HepG2 (cell line): ENCODE results near the gene TMEM167B. TPM values are rescaled to one million over a fixed set of nuclear protein-coding genes. Genes with fewer than 3 reads are reported as not detected.
A peak's percentile ranks its signal among the peaks of the same experiment; 100 is the strongest.

Source experiments
- ATAC-seq: fragments of 200-7000 bp; cut with Tn5 transposase; 3 replicates; pipeline ENCODE4 v1.9.1; 2020; ENCODE audit warnings: mild to moderate bottlenecking, moderate library complexity
- BruUV-seq: library from RNA; stranded (reverse); fragments of 400-500 nt; replicated peaks from 2 replicates; lab custom pipeline; 2021; lab: Mats Ljungman, UMichigan
- CTCF ChIA-PET: fragments of 300-600 bp; formaldehyde crosslinking; extraction: SDS; loops from one replicate; lab custom pipeline; 2021; ENCODE audit warnings: low total read pairs, inconsistent platforms, low intra/inter-chr PET ratio; lab: Yijun Ruan, JAX
- POLR2A ChIA-PET: fragments of 350-600 bp; sonication (Branson Sonifier 250); formaldehyde crosslinking; loops from one replicate; lab custom pipeline; 2020; ENCODE audit warnings: antibody characterized with exemption, inconsistent platforms; lab: Yijun Ruan, JAX
- DNase-seq: peaks from one replicate; pipeline ENCODE4 v3.0.0-alpha.2; 2015; ENCODE audit warnings: low spot score
- FAIRE-seq: peaks from 3 replicates; lab custom pipeline; 2011; peaks lifted over from hg19 to GRCh38; lab: Jason Lieb, UNC
- H2AFZ ChIP-seq: one replicate; pipeline ENCODE4 v1.6.1; 2011; ENCODE audit warnings: low read length, inconsistent platforms
- H3K27ac ChIP-seq: fragments of 300-600 bp; 3 replicates; pipeline ENCODE4 v1.8.0; 2011; ENCODE audit warnings: mixed run types, mild to moderate bottlenecking, mixed read lengths, low read length, inconsistent platforms; ENCODE audit not compliant: insufficient read depth; ENCODE audit errors: extremely low read length
- H3K27me3 ChIP-seq, 2 experiments: fragments of 200-600 bp in 1 of 2; 2 replicates in 1 of 2; 3 replicates in 1 of 2; pipeline versions ENCODE4 v1.6.0 to v1.8.0; 2011; ENCODE audit warnings: low read length in 2 of 2, mild to moderate bottlenecking in 2 of 2, moderate library complexity in 2 of 2, inconsistent platforms in 1 of 2; ENCODE audit not compliant: insufficient read depth in 2 of 2, control insufficient read depth in 1 of 2
- H3K36me3 ChIP-seq, 2 experiments: fragments of 200-600 bp in 1 of 2; replicated peaks in 1 of 2; 2 replicates in 1 of 2; 3 replicates in 1 of 2; pipeline versions ENCODE4 v1.5.1 to v1.8.0; 2011; ENCODE audit warnings: low read length in 2 of 2, inconsistent platforms in 1 of 2; ENCODE audit not compliant: insufficient read depth in 2 of 2, control insufficient read depth in 1 of 2
- H3K4me1 ChIP-seq: 2 replicates; pipeline ENCODE4 v1.5.1; 2012; ENCODE audit warnings: low read length, inconsistent platforms; ENCODE audit not compliant: insufficient read depth
- H3K4me2 ChIP-seq: 2 replicates; pipeline ENCODE4 v1.6.0; 2011; ENCODE audit warnings: low read depth, low read length, inconsistent platforms
- H3K4me3 ChIP-seq, 3 experiments: fragments of 200-600 bp in 1 of 3; sonication (generic), shearing (Covaris generic) in 1 of 3; replicated peaks in 1 of 3; 2 replicates each; pipeline ENCODE4 v1.5.1; 2011 to 2016; ENCODE audit warnings: low read length in 3 of 3, inconsistent platforms in 2 of 3, low read depth in 2 of 3, mild to moderate bottlenecking in 2 of 3, control low read depth in 1 of 3, mixed read lengths in 1 of 3; ENCODE audit not compliant: insufficient read depth in 1 of 3
- H3K79me2 ChIP-seq: one replicate; pipeline ENCODE4 v1.6.1; 2011; ENCODE audit warnings: low read length, inconsistent platforms; ENCODE audit not compliant: insufficient read depth
- H3K9ac ChIP-seq: 2 replicates; pipeline ENCODE4 v1.6.0; 2011; ENCODE audit warnings: mild to moderate bottlenecking, low read depth, low read length, inconsistent platforms; ENCODE audit not compliant: insufficient read depth
- H3K9me3 ChIP-seq: 2 replicates; pipeline ENCODE4 v1.5.1; 2012; ENCODE audit warnings: mild to moderate bottlenecking, low read length
- H4K20me1 ChIP-seq: 2 replicates; pipeline ENCODE4 v1.6.0; 2011; ENCODE audit warnings: inconsistent platforms, mild to moderate bottlenecking, low read length, moderate library complexity; ENCODE audit not compliant: insufficient read depth
- CSRNP1 ChIP-seq: sonication (generic); formaldehyde crosslinking; IDR thresholded peaks from 2 replicates; pipeline ENCODE4 v1.8.1; 2023; ENCODE audit warnings: mild to moderate bottlenecking, missing genetic modification reagents
- HNRNPLL ChIP-seq: fragments of 200-400 bp; formaldehyde crosslinking; IDR thresholded peaks from 2 replicates; pipeline ENCODE4 v1.6.1; 2017; ENCODE audit warnings: mild to moderate bottlenecking, low read depth, low read length; ENCODE audit not compliant: poor library complexity, severe bottlenecking
- MAFK ChIP-seq, 2 experiments: IDR thresholded peaks in 1 of 2; conservative IDR thresholded peaks in 1 of 2; 2 replicates each; pipeline ENCODE4 v1.6.1; 2011; ENCODE audit warnings: improper control_type of control experiment in 2 of 2, low read length in 2 of 2
- MTF2 ChIP-seq: sonication (generic); formaldehyde crosslinking; IDR thresholded peaks from 2 replicates; pipeline ENCODE4 v1.5.0; 2020; ENCODE audit warnings: missing genetic modification reagents, borderline replicate concordance
- ZFP1 ChIP-seq: IDR thresholded peaks from 2 replicates; pipeline ENCODE4 v1.6.1; 2016
- ZNF549 ChIP-seq: sonication (generic); formaldehyde crosslinking; IDR thresholded peaks from 2 replicates; pipeline ENCODE4 v1.5.0; 2020; ENCODE audit warnings: missing genetic modification reagents
- WGBS: methylation state at CpG from one replicate; pipeline ENCODE4 v1.1.6; 2017; ENCODE audit warnings: low lambda C conversion rate; 5-methylcytosine and 5-hydroxymethylcytosine counted together
- in situ Hi-C: cut with HindIII; loops from 2 replicates; pipeline ENCODE4 v1.10.0; 2017; ENCODE audit warnings: low pct_unique_long_range_greater_than_20kb; ENCODE audit not compliant: extremely low pct_ligation_motif_present
- intact Hi-C: fragments of 100-400 bp; cut with micrococcal nuclease; formaldehyde crosslinking; loops from one replicate; pipeline ENCODE4 v1.10.0; 2022; ENCODE audit not compliant: unreplicated experiment
- polyA plus RNA-seq, 8 experiments: library from polyadenylated mRNA; depleted of rRNA in 3 of 8; stranded (reverse) in 7 of 8; unstranded in 1 of 8; fragments of >200 nt; fragmentation: Illumina TruSeq in 4 of 8; extraction: Trizol in 4 of 8; gene quantifications; 2 replicates each; pipeline versions ENCODE4 v1.2.1 to v1.2.3, GENCODE V29; 2011 to 2016; ENCODE audit warnings: low read depth in 4 of 8, missing spikeins in 1 of 8, mixed read lengths in 1 of 8; ENCODE audit not compliant: insufficient read depth in 1 of 8
- total RNA-seq, 5 experiments: library from RNA; depleted of rRNA; stranded (reverse); fragments of >200 nt; fragmentation: Illumina TruSeq; extraction: Trizol; gene quantifications; 2 replicates each; pipeline ENCODE4 v1.2.3, GENCODE V29; 2016; ENCODE audit warnings: low read depth in 1 of 5

TMEM167B gene
- total and polyA plus RNA-seq, 2 of the 13 experiments (the other 11 are each of a cell fraction or from before 2014, with no cell fraction given) = 9.5 to 22.4 TPM

- in situ Hi-C loops = no loop called here
- no peak within 1 kb of the TSS for H3K27ac ChIP-seq
Measured at GRCh38 chr1:109113590-109114341, 23.2 kb downstream of the TMEM167B start, which contains the start of gene ELAPOR1. TSS of gene ELAPOR1 (plus strand) at chr1:109114115. CDS start at chr1:109114184, 69 bp downstream.

GRCh38 chr1:109114342-109114674, 23.7 kb downstream of the TMEM167B start:
- H3K4me1 ChIP-seq = peaks cover 43% of the 10 kb centered on the region
- no peak for TF ChIP-seq CSRNP1
- TF ChIP-seq MAFK (conservative IDR thresholded peaks at IDR 0.05 in 1 of 2, IDR thresholded peaks at IDR 0.05 in 1 of 2; ENCODE audit: low read length in 2 of 2) = 0 out of 4 replicates have a peak, but pooled peaks have one; percentile 1 to 13
- FAIRE-seq (no peak), DNase-seq (no peak), ATAC-seq (no peak)
- in situ Hi-C loops (no loop called here), intact Hi-C loops (loop anchor here (5.0 to 10.0 kb wide), 2 partner anchors 78 to 150 kb away; partner anchors contain the start of gene CLCC1)
- peak overlapping the region; percentile 32 for H3K4me2 ChIP-seq
- H3K4me3 ChIP-seq = peak overlapping the region in 1 of 3 experiments; percentile 24; a peak in 1 of 6 replicates
- no peaks in the 10 kb centered on the region for H3K79me2 ChIP-seq
- POLR2A ChIA-PET = no interaction called here
- no peaks in the 10 kb centered on the region for H4K20me1 ChIP-seq
- no peak overlapping the region for H3K9ac ChIP-seq
- H3K9me3 ChIP-seq = no peaks in the 10 kb centered on the region
- H3K27ac ChIP-seq = no peak overlapping the region
- BruUV-seq = no TSS peak
- WGBS = 42% methylated on average over 7 of the region's 12 CpGs
- CTCF ChIA-PET = no interaction called here
- peaks cover 2 to 32% of the 10 kb centered on the region in 2 experiments; a peak in 4 of 5 replicates for H3K27me3 ChIP-seq
- H3K36me3 ChIP-seq = no peaks in the 10 kb centered on the region
- H2AFZ ChIP-seq = no peak overlapping the region

More at GRCh38 chr1:109113590-109114341, 23.2 kb downstream of the TMEM167B start, which contains the start of gene ELAPOR1:
- POLR2A ChIA-PET = interaction anchor here (5.2 kb wide), 1 partner anchor 14 kb away, joined by 46 read pairs; no protein-coding TSS in a partner anchor
- Histone ChIP-seq H3K9me3 (no peaks in the 10 kb centered on the region), H3K4me1 (peaks cover 43% of the 10 kb centered on the region), H3K4me3 (peak within 1 kb of the TSS in 1 of 3 experiments; percentile 45; a peak in 2 of 6 replicates), H3K4me2 (peak within 1 kb of the TSS; percentile 68), H3K27me3 (peaks cover 2 to 32% of the 10 kb centered on the region in 2 experiments; a peak in 4 of 5 replicates), H3K9ac (no peak within 1 kb of the TSS), H4K20me1 (no peaks in the 10 kb centered on the region), H3K36me3 (no peaks in the 10 kb centered on the region), H2AFZ (no peak within 1 kb of the TSS), H3K79me2 (no peaks in the 10 kb centered on the region)
- ATAC-seq = no peak
- intact Hi-C loops = loop anchor here (2.0 to 10.0 kb wide), 4 partner anchors 23 to 285 kb away; partner anchors contain the start of gene CLCC1
- no peak for DNase-seq
- no peak for FAIRE-seq
- TF ChIP-seq ZNF549 (CRISPR knock-in tag) (no peak), MTF2 (CRISPR knock-in tag) (peak; percentile 4; the same call in 1 of the 2 replicates), ZFP1 (CRISPR knock-in tag) (no peak), HNRNPLL (peak; percentile 58)
- WGBS = 76% methylated on average over 45 of the region's 56 CpGs
- no TSS peak for BruUV-seq
- CTCF ChIA-PET = no interaction called here
